MG63 (cell line): Measurements from ENCODE around the gene EFHD1. TPM values are rescaled to one million over a fixed set of nuclear protein-coding genes. Genes with fewer than 3 reads are reported as not detected.
"Not testable (repeated sequence)": the region's sequence is repeated elsewhere in the genome, so short reads cannot be mapped to it uniquely, and the experiment has no call there.

Experiments used
- DNase-seq: peaks from one replicate; pipeline ENCODE4 v3.0.0-alpha.2; 2020
- H3K27me3 ChIP-seq: fragments of 250-450 bp; sonication (Bioruptor Pico); 2 replicates; pipeline ENCODE4 v1.5.1; 2020; ENCODE audit warnings: mild to moderate bottlenecking, moderate library complexity
- H3K36me3 ChIP-seq: fragments of 250-450 bp; sonication (Bioruptor Pico); 2 replicates; pipeline ENCODE4 v1.5.1; 2020; ENCODE audit warnings: mild to moderate bottlenecking, moderate library complexity
- H3K4me3 ChIP-seq: fragments of 250-450 bp; sonication (Bioruptor Pico); 2 replicates; pipeline ENCODE4 v1.5.1; 2020; ENCODE audit warnings: mild to moderate bottlenecking, moderate library complexity
- H3K9me3 ChIP-seq: fragments of 250-450 bp; sonication (Bioruptor Pico); 2 replicates; pipeline ENCODE4 v1.5.1; 2020; ENCODE audit warnings: mild to moderate bottlenecking, moderate library complexity
- total RNA-seq: library from RNA; depleted of rRNA; stranded (reverse); fragments of >200 nt; shearing (Covaris generic); gene quantifications from 2 replicates; pipeline ENCODE4 v1.2.3, GENCODE V29; 2014; ENCODE audit warnings: low replicate concordance; rRNA removed

The EFHD1 gene
- total RNA-seq, 1 experiment from 2014 or later = not detected

DNA sequence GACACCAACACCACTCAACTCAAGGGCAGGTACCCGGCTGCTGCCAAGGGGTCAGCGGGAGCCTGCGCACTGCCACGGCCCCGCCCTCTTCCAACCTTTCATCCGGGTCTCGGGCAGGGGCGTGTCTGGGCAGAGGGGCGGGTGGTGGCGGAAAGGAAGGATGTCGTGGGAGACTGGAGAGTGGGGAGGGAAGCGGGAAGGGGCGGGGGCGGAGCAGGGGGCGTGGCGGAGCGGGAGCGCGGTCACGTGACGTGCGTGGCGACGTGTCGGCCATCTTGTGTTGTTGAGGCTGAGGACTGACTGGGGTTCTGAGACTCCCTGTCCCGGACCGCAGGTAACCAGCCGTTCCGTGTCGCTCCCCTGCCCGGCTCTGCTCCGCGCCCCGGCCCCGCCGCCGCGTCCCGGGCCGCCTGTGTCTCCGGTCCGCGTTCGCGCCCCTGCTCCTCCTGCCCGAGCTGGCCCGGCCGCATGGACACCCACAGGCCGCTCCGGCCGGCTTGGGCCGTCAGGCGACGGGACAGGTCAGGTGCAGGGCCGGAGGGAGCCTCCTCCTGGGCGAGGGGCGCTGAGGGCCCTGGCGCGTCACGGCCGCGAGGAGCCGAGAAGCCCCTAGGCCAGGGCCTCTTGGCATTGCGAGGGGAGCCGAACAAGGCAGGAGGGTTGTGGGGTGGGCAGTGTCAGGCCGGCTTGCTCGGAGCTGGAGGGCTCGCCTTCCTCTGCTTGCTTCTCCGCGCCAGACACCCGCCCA is 63.8 kb downstream of the EFHD1 start, which contains the start of gene GIGYF2:
TSS of gene GIGYF2 (plus strand) at position 273 of the 748 bp plus-strand sequence. CDS start 37,867 bp downstream, outside the sequence.
- peaks cover 38% of the 10 kb centered on the region for H3K36me3 ChIP-seq
- H3K9me3 ChIP-seq = no peaks in the 10 kb centered on the region
- no peaks in the 10 kb centered on the region for H3K27me3 ChIP-seq
- DNase-seq = peak; percentile 97
- H3K4me3 ChIP-seq = peak within 1 kb of the TSS; percentile 98

DNA sequence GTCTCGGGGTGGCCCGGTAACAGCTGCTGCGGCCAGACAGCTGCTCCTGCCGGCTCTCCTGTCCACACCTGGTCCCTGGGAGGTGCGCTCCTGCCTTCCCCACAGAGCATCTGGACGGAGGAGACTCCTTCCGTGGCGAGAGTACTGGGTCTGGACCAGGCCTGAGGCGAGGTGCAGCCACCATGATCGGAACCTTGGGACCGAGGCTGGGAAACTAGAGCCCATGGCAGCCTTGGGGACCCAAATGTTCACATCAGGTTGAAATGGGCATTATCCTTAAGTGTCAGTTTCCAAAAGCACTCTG is 64.4 kb downstream of the EFHD1 start:
- H3K36me3 ChIP-seq = peaks cover 44% of the 10 kb centered on the region
- no peak for DNase-seq

DNA sequence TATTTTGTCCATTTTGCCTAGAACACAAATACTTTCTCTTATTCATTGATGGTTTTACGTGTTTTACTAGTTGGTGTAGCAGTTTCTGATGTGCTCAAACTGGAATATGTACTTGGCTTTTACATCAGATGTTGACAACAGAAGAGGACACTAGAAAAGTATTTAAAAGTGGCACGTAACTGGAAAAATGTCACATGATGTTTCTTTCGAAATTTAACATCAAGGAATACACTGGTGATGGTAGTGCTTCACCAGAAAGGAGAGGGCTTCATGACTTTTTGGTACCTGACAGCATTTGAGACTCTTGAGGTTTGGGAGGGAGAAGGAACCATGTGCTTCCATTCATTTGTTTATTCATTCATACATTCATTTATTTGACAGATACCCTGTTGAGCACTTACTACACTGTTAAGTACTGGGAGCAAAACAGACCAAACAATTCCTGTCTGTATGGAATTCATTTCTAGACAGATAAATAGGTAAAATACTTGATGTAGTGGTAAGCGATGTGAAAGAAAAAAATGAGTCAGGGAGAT is 65.2 kb downstream of the EFHD1 start:
- Histone ChIP-seq H3K4me3 (peak overlapping the region; percentile 98), H3K27me3 (no peaks in the 10 kb centered on the region), H3K9me3 (no peaks in the 10 kb centered on the region), H3K36me3 (peaks cover 52% of the 10 kb centered on the region)
- no peak for DNase-seq

More for the DNA sequence above, 64.4 kb downstream of the EFHD1 start:
- Histone ChIP-seq H3K4me3 (peak overlapping the region; percentile 98), H3K9me3 (no peaks in the 10 kb centered on the region), H3K27me3 (no peaks in the 10 kb centered on the region)

GRCh38 chr2:232699110-232699509 is 65.7 kb downstream of the EFHD1 start:
- H3K9me3 ChIP-seq = no peaks in the 10 kb centered on the region
- H3K27me3 ChIP-seq = no peaks in the 10 kb centered on the region
- no peak for DNase-seq
- H3K36me3 ChIP-seq = peaks cover 57% of the 10 kb centered on the region
- peak overlapping the region; percentile 98 for H3K4me3 ChIP-seq

DNA sequence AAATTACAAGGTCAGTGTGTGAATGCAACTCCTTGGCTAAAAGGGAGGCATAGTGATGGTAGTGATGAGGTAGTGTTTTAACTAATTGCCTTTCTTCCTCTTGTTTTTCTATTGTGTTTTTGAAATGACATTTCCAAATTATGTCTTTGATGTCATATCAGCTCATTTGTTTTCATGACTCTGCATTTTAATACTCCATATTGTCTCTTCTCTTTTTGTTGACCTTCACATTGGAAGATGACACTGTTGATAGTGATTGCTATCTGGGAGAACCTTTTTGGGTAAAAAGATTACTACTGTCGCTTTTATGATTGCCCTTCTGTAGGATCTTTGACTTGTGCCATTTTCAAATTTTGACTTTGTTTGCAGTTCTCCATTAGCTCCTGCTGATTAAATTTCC is 66.8 kb downstream of the EFHD1 start:
- no peaks in the 10 kb centered on the region for H3K27me3 ChIP-seq
- H3K9me3 ChIP-seq = no peaks in the 10 kb centered on the region
- H3K4me3 ChIP-seq = no peak overlapping the region
- peaks cover 65% of the 10 kb centered on the region for H3K36me3 ChIP-seq
- DNase-seq = no peak

GRCh38 chr2:232707076-232707475 is 73.7 kb downstream of the EFHD1 start:
- Histone ChIP-seq H3K27me3 (no peaks in the 10 kb centered on the region), H3K4me3 (no peak overlapping the region), H3K36me3 (peaks cover 83% of the 10 kb centered on the region), H3K9me3 (no peaks in the 10 kb centered on the region)
- no peak for DNase-seq

- Histone ChIP-seq H3K9me3 (no peaks in the 10 kb centered on the region), H3K36me3 (peaks cover 70% of the 10 kb centered on the region), H3K27me3 (no peaks in the 10 kb centered on the region), H3K4me3 (no peak overlapping the region)
- DNase-seq = no peak
Observed at GRCh38 chr2:232713505-232713904, 80.1 kb downstream of the EFHD1 start.

GRCh38 chr2:232714969-232715368 is 81.6 kb downstream of the EFHD1 start:
- peaks cover 60% of the 10 kb centered on the region for H3K36me3 ChIP-seq
- no peaks in the 10 kb centered on the region for H3K27me3 ChIP-seq
- no peak overlapping the region for H3K4me3 ChIP-seq
- DNase-seq = no peak
- no peaks in the 10 kb centered on the region for H3K9me3 ChIP-seq

GRCh38 chr2:232720056-232720455 is 86.7 kb downstream of the EFHD1 start:
- not testable (repeated sequence) for DNase-seq, H3K4me3 ChIP-seq, H3K9me3 ChIP-seq, H3K27me3 ChIP-seq
- peaks cover 53% of the 10 kb centered on the region for H3K36me3 ChIP-seq

DNA sequence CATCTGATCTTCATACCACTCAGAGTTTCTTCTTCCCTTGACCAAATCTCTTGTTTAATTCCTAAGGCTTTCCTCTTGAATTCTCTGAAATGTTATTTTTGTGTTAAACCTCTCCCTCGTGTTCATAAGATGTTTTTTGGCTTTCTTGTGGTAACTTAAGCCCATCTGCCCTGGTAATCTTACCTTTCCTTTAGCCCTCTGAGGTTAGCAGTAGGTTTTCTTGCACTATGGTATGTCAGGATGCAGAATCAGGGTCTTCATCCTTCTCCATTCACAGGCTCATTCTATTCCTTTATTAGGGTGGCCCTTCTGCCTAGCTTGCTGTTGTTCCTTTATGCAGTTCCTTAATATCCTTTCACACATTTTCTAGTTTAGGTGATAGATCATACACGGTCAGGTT is 87.9 kb downstream of the EFHD1 start:
- Histone ChIP-seq H3K36me3 (peaks cover 60% of the 10 kb centered on the region), H3K9me3 (no peaks in the 10 kb centered on the region), H3K4me3 (no peak overlapping the region), H3K27me3 (no peaks in the 10 kb centered on the region)
- no peak for DNase-seq

DNA sequence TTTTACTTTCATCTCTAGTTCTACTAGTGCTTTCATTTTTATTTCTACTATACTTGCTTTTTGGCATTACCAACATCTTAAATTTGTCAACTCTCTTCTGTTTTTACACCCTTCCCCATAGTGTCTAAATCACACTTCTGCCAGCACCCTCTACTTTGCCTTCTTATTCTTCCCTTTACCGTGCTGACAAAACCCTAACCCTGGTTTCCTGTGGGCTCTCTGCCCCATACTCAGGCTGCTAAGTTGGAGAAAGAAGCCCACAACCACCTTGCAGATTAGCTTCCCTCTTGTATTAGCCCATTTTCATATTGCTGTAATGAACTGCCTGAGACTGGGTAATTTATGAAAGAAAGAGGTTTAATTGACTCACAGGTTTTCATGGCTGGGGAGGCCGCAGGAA is 88.5 kb downstream of the EFHD1 start:
- H3K36me3 ChIP-seq = peaks cover 60% of the 10 kb centered on the region
- DNase-seq = no peak
- H3K9me3 ChIP-seq = no peaks in the 10 kb centered on the region

GRCh38 chr2:232723027-232723426 is 89.6 kb downstream of the EFHD1 start:
- DNase-seq = no peak
- Histone ChIP-seq H3K36me3 (peaks cover 60% of the 10 kb centered on the region), H3K27me3 (no peaks in the 10 kb centered on the region), H3K9me3 (no peaks in the 10 kb centered on the region), H3K4me3 (no peak overlapping the region)

More for the DNA sequence above, 88.5 kb downstream of the EFHD1 start:
- Histone ChIP-seq H3K4me3 (no peak overlapping the region), H3K27me3 (no peaks in the 10 kb centered on the region)

DNA sequence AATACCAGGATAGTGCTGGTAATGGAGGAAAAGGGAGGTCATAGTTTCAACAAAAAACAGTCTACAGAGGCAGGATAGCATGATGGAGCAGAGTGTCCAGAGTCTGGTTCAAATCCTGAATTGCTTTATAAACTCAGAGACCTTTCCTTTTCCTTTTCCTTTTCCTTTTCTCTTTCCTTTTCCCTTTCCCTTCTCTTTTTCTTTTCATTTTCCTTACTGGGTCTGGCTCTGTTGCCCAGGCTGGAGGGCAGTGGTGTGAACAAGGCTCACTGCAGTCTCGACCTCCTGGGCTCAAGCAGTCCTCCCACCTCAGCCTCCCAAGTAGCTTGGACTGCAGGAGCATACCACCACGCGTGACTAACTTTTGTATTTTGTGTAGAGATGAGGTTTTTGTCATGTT is 95.4 kb downstream of the EFHD1 start:
- Histone ChIP-seq H3K4me3 (no peak overlapping the region), H3K36me3 (peaks cover 55% of the 10 kb centered on the region), H3K9me3 (no peaks in the 10 kb centered on the region), H3K27me3 (no peaks in the 10 kb centered on the region)
- DNase-seq = no peak

DNA sequence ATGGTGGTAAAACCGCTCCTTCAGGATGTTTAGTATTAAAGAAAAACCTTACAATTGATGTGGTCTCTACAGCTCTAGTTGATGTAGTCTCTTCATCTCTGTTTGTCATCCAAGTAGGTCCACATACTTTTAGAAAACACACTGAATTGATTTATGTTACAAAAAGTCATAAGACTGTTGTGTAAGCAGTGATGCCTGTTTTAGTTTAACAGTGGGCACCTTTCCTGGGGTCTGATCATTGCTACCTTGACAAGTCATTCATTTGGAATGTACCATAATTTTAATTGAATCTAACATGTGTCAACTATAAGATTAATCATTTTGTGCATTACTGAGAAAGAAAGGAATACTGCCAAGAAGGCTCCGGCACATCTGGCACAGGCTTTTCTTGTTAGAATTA is 98.1 kb downstream of the EFHD1 start:
- no peak for DNase-seq
- peaks cover 55% of the 10 kb centered on the region for H3K36me3 ChIP-seq
- H3K9me3 ChIP-seq = no peaks in the 10 kb centered on the region
- H3K27me3 ChIP-seq = no peaks in the 10 kb centered on the region
- H3K4me3 ChIP-seq = no peak overlapping the region

Other genes starting within 250 kb of the EFHD1 start
- gene ALPG, start 226.8 kb upstream of the EFHD1 start, total RNA-seq = not detected in 2 replicates
- gene ALPI, start 177.5 kb upstream of the EFHD1 start, total RNA-seq = not detected in 2 replicates
- not detected in 2 replicates for gene ECEL1, start 145.8 kb upstream of the EFHD1 start, total RNA-seq
- gene PRSS56, start 113.2 kb upstream of the EFHD1 start, total RNA-seq = not detected in 2 replicates
- gene CHRND, start 107.4 kb upstream of the EFHD1 start, total RNA-seq = not detected in 2 replicates
- gene CHRNG, start 93.9 kb upstream of the EFHD1 start, total RNA-seq = not detected in 2 replicates
- 6.7 and 10.0 TPM in 2 replicates for gene TIGD1, start 83.0 kb upstream of the EFHD1 start, total RNA-seq
- gene EIF4E2, start 82.9 kb upstream of the EFHD1 start, total RNA-seq = 96.4 and 110 TPM in 2 replicates
- gene GIGYF2, start 63.7 kb downstream of the EFHD1 start, total RNA-seq = 32.9 and 37.4 TPM in 2 replicates
- not detected in 2 replicates for gene KCNJ13, start 143.0 kb downstream of the EFHD1 start, total RNA-seq
- 1.1 and 4.1 TPM in 2 replicates for gene SNORC, start 236.7 kb downstream of the EFHD1 start, total RNA-seq